ENCODE data around the gene CIDEB. TPM values are rescaled to one million over a fixed set of nuclear protein-coding genes. Genes with fewer than 3 reads are reported as not detected.

The CIDEB gene
- total RNA-seq, 1 experiment from 2014 or later: not detected

DNA sequence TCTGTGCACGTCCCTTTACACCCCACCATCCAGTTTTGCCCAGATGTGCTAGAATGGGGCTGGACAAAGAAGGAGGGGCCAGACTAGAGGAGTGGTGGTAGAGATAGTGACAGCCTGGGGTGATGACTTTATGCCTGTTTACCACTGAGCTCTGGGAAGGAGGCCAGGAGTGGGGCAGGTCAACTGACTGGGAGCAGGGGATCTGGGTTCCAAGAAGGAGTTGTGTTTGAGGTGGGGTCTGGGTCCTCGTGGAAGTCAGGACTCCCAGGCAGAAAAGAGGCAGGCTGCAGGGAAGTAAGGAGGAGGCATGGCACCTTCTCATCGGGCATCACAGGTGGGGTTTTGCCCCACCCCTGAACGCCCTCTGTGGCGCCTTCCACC lies 2.5 kb upstream of the CIDEB start:
- CTCF ChIA-PET: interaction anchor here (1.1 kb wide), 1 partner anchor 121 kb away, joined by 3 read pairs; no protein-coding TSS in a partner anchor
- intact Hi-C loops (cut with micrococcal nuclease; ENCODE audit: unreplicated experiment): no loop called here
- no peak overlapping the region for H3K27ac ChIP-seq (ENCODE audit: low read depth, low read length, poor library complexity, severe bottlenecking)
- peaks cover 10% of the 10 kb centered on the region for H3K36me3 ChIP-seq (ENCODE audit: insufficient read depth, low read length, poor library complexity, severe bottlenecking)
- H3K4me3 ChIP-seq (ENCODE audit: low read depth, low read length, poor library complexity, severe bottlenecking): no peak overlapping the region
- peaks cover 13% of the 10 kb centered on the region for H3K4me1 ChIP-seq (ENCODE audit: insufficient read depth, low read length, poor library complexity, severe bottlenecking)
- TF ChIP-seq, protein P1, sequence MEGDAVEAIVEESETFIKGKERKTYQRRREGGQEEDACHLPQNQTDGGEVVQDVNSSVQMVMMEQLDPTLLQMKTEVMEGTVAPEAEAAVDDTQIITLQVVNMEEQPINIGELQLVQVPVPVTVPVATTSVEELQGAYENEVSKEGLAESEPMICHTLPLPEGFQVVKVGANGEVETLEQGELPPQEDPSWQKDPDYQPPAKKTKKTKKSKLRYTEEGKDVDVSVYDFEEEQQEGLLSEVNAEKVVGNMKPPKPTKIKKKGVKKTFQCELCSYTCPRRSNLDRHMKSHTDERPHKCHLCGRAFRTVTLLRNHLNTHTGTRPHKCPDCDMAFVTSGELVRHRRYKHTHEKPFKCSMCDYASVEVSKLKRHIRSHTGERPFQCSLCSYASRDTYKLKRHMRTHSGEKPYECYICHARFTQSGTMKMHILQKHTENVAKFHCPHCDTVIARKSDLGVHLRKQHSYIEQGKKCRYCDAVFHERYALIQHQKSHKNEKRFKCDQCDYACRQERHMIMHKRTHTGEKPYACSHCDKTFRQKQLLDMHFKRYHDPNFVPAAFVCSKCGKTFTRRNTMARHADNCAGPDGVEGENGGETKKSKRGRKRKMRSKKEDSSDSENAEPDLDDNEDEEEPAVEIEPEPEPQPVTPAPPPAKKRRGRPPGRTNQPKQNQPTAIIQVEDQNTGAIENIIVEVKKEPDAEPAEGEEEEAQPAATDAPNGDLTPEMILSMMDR (conservative IDR thresholded peaks at IDR 0.05; ENCODE audit: low read depth, low read length): no peak
- no peak for TF ChIP-seq EZH2 (IDR thresholded peaks at IDR 0.05; ENCODE audit: borderline replicate concordance, low read depth, low read length, poor library complexity, severe bottlenecking)
- DNase-seq (ENCODE audit: low spot score): no peak
- POLR2A ChIA-PET (ENCODE audit: low non-redundant PET): interaction anchor here (1.6 kb wide), 1 partner anchor 10 kb away, joined by 4 read pairs; the partner anchor contains the start of genes DHRS1 and NOP9
- no peaks in the 10 kb centered on the region for H3K27me3 ChIP-seq (replicated peaks; ENCODE audit: insufficient read depth, low read depth, low read length, poor library complexity)
- no TSS peak for BruUV-seq (replicated peaks)
- no peaks in the 10 kb centered on the region for H3K9me3 ChIP-seq (ENCODE audit: low read depth, low read length, poor library complexity, severe bottlenecking)

DNA sequence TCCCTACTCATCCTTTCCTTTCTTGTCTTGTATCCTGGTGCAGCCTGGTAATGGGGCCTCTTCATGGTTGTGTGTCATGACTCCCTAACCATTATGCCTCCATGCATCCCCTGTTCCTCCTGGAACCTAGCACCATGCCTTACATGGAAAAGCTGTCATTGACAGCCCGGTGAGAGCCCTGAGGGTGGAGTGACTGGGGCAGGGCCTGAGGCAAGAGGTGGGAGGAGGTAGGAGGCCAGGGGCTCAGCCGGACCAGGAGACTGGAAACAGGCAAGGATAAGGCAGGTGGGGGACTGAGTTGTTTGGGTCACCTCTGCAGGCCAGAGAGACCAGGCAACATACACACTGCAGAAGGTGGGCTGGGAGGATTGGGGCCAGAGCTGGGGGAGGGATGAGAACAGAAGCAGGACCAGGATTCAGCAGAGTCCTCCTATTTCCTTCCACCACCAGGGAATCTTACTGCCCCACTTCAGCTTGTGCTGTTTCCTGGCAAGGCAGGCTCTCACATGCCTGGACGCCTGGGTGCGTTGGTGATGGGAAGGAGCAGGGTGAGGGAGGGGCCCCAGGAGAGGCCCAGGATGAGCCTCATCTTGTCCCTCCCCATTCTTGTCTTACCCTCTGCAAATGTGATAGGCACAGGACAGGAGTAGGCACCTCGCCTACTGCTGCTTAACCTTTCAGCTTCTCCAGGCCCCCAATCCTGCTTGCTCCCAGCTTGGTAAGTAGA lies 1.9 kb upstream of the CIDEB start, which contains the start of gene LTB4R2:
Gene LTB4R2 (plus strand): TSS at position 603 of the 727 bp plus-strand sequence. CDS start 525 bp downstream, outside the sequence.
- TF ChIP-seq EZH2 (IDR thresholded peaks at IDR 0.05; ENCODE audit: borderline replicate concordance, low read depth, low read length, poor library complexity, severe bottlenecking): no peak
- TF ChIP-seq, protein P1 (conservative IDR thresholded peaks at IDR 0.05; ENCODE audit: low read depth, low read length): no peak
- intact Hi-C loops (cut with micrococcal nuclease; ENCODE audit: unreplicated experiment): no loop called here
- H3K4me3 ChIP-seq (ENCODE audit: low read depth, low read length, poor library complexity, severe bottlenecking): no peak within 1 kb of the TSS
- H3K9me3 ChIP-seq (ENCODE audit: low read depth, low read length, poor library complexity, severe bottlenecking): no peaks in the 10 kb centered on the region
- no peaks in the 10 kb centered on the region for H3K27me3 ChIP-seq (replicated peaks; ENCODE audit: insufficient read depth, low read depth, low read length, poor library complexity)
- no peak for DNase-seq (ENCODE audit: low spot score)
- no TSS peak for BruUV-seq (replicated peaks)
- H3K27ac ChIP-seq (ENCODE audit: low read depth, low read length, poor library complexity, severe bottlenecking): no peak within 1 kb of the TSS
- ChIA-PET POLR2A (ENCODE audit: low non-redundant PET) (interaction anchor here (1.6 kb wide), 1 partner anchor 10 kb away, joined by 4 read pairs; the partner anchor contains the start of genes DHRS1 and NOP9), CTCF (interaction anchor here (1.1 kb wide), 1 partner anchor 122 kb away, joined by 3 read pairs; no protein-coding TSS in a partner anchor)
- H3K36me3 ChIP-seq (ENCODE audit: insufficient read depth, low read length, poor library complexity, severe bottlenecking): peaks cover 16% of the 10 kb centered on the region
- H3K4me1 ChIP-seq (ENCODE audit: insufficient read depth, low read length, poor library complexity, severe bottlenecking): peaks cover 13% of the 10 kb centered on the region

DNA sequence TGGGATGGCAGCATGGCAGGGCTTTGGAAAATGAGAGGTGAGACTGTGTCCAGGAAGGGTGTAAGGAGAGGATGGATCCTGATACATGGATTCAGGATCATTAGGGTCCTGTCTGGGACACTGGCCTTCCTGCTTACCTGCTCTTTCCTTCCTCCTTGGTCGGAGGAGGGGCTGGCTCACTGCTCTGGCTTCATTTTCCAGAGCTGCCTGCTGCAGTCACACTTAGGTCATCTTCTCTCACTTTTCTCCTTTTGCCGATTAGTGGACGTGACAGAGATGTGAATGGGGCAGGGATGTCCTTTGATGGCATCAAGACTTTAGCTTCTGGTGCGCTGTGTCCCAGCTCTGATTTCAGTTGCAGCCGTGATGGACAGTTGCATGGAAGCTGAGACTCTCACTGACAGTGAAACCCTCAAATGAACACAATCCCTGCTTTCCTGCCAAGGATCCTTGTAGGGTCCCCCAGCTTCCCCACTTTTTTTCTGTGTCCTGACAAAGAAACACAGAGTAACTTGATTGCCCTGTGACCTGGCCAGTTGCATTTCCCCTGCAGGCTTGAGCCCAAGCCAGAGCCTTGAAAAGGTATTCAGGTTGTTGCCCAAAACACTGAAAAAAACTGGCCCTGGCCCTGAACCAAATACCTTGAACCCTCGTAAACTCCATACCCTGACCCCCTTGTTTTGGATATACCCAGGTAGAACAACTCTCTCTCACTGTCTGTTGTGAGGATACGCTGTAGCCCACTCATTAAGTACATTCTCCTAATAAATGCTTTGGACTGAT lies 756 bp upstream of the CIDEB start:
- intact Hi-C loops (cut with micrococcal nuclease; ENCODE audit: unreplicated experiment): no loop called here
- Histone ChIP-seq H3K4me1 (ENCODE audit: insufficient read depth, low read length, poor library complexity, severe bottlenecking) (peaks cover 13% of the 10 kb centered on the region), H3K9me3 (ENCODE audit: low read depth, low read length, poor library complexity, severe bottlenecking) (no peaks in the 10 kb centered on the region), H3K36me3 (ENCODE audit: insufficient read depth, low read length, poor library complexity, severe bottlenecking) (peaks cover 27% of the 10 kb centered on the region), H3K4me3 (ENCODE audit: low read depth, low read length, poor library complexity, severe bottlenecking) (no peak overlapping the region), H3K27me3 (replicated peaks; ENCODE audit: insufficient read depth, low read depth, low read length, poor library complexity) (no peaks in the 10 kb centered on the region), H3K27ac (ENCODE audit: low read depth, low read length, poor library complexity, severe bottlenecking) (no peak overlapping the region)
- DNase-seq (ENCODE audit: low spot score): no peak
- ChIA-PET POLR2A (ENCODE audit: low non-redundant PET) (interaction anchor here (0.6 to 1.6 kb wide), 2 partner anchors 9 to 18 kb away, joined by 4 to 14 read pairs; partner anchors contain the start of genes DHRS1 and NOP9), CTCF (interaction anchor here (0.5 to 3.3 kb wide), 12 partner anchors 9 to 250 kb away, joined by 3 to 21 read pairs (median 4); partner anchors contain the start of genes DHRS1, KHNYN, MDP1 and NOP9)
- TF ChIP-seq EZH2 (IDR thresholded peaks at IDR 0.05; ENCODE audit: borderline replicate concordance, low read depth, low read length, poor library complexity, severe bottlenecking): no peak
- TF ChIP-seq, protein P1 (conservative IDR thresholded peaks at IDR 0.05; ENCODE audit: low read depth, low read length): no peak; the same call in 1 of the 2 replicates
- no TSS peak for BruUV-seq (replicated peaks)

All from A673 (cell line).